Heart left ventricle (tissue), 16 donors: ENCODE results near the gene GTPBP8. TPM values are rescaled to one million over a fixed set of nuclear protein-coding genes. Genes with fewer than 3 reads are reported as not detected.

ENCODE experiments used
- ATAC-seq, 4 donors: fragments of 200-7000 bp; cut with Tn5 transposase; one replicate each; pipeline ENCODE4 v1.9.1; 2020 to 2022; ENCODE audit warnings: moderate library complexity in 4 of 4, mild to moderate bottlenecking in 3 of 4, moderate number of reproducible peaks in 1 of 4
- DNase-seq, 5 donors: peaks; one replicate each; pipeline ENCODE4 v3.0.0-alpha.2; 2020
- H3K27ac ChIP-seq, 12 donors: fragments of 200-600 bp; sonication (generic) in 4 of 12; one replicate each; pipeline versions ENCODE4 v1.5.0 to v1.8.0; 2016 to 2022; ENCODE audit warnings: mild to moderate bottlenecking in 2 of 12
- H3K27me3 ChIP-seq, 9 donors: fragments of 200-600 bp; sonication (generic) in 2 of 9; one replicate each; pipeline versions ENCODE4 v1.5.1 to v1.8.0; 2016 to 2022; ENCODE audit warnings: mild to moderate bottlenecking in 3 of 9
- H3K36me3 ChIP-seq, 9 donors: fragments of 200-600 bp; sonication (generic) in 2 of 9; one replicate each; pipeline versions ENCODE4 v1.5.0 to v1.8.0; 2018 to 2022; ENCODE audit warnings: mild to moderate bottlenecking in 2 of 9
- H3K4me1 ChIP-seq, 12 donors: fragments of 200-600 bp; sonication (generic) in 4 of 12; one replicate each; pipeline versions ENCODE4 v1.5.0 to v1.8.0; 2016 to 2022; ENCODE audit warnings: mild to moderate bottlenecking in 3 of 12
- H3K4me3 ChIP-seq, 12 donors: fragments of 200-600 bp; sonication (generic) in 4 of 12; one replicate each; pipeline versions ENCODE4 v1.5.0 to v1.8.0; 2017 to 2022; ENCODE audit warnings: mild to moderate bottlenecking in 9 of 12, moderate library complexity in 4 of 12
- H3K9me3 ChIP-seq, 12 donors: fragments of 200-600 bp; sonication (generic) in 4 of 12; one replicate each; pipeline versions ENCODE4 v1.5.0 to v1.8.0; 2016 to 2022; ENCODE audit warnings: mild to moderate bottlenecking in 1 of 12
- POLR2A ChIP-seq, 2 donors: fragments of 450-650 bp; IDR thresholded peaks; one replicate each; pipeline ENCODE4 v1.6.1; 2017; ENCODE audit warnings: antibody characterized with exemption in 2 of 2, mild to moderate bottlenecking in 2 of 2, moderate library complexity in 2 of 2
- WGBS, 4 donors: extraction: QIAGEN DNeasy Blood & Tissue Kit in 2 of 4; methylation state at CpG; one replicate each; pipeline versions ENCODE4 v1.1.5 to v1.1.7; 2013 to 2018; 5-methylcytosine and 5-hydroxymethylcytosine counted together
- intact Hi-C, 10 donors: fragments of 100-400 bp; cut with DNase I; formaldehyde crosslinking; loops; one replicate each; pipeline versions ENCODE4 v1.11.1 to v1.14.2; 2022
- polyA plus RNA-seq, 2 donors: library from polyadenylated mRNA; stranded (reverse); fragments of 200-250 nt; gene quantifications; one replicate each; pipeline ENCODE4 v1.2.3, GENCODE V29; 2013
- total RNA-seq, 9 donors: library from RNA; depleted of rRNA in 2 of 9; stranded (reverse); fragments of >200 nt in 2 of 9; fragmentation: NEBNext Ultra II Directional in 3 of 9; extraction: Animal tissue kit (Norgen Biotek cat#: 25700) in 3 of 9; gene quantifications; one replicate each; pipeline versions ENCODE4 v1.1.0 to v1.2.4, GENCODE V29; 2016 to 2023
- TF ChIP-seq, protein P1 (sequence below), 12 donors: fragments of 200-600 bp; sonication (generic) in 4 of 12; IDR thresholded peaks; one replicate each; pipeline versions ENCODE4 v1.5.0 to v1.8.0; 2018 to 2022; ENCODE audit warnings: antibody characterized with exemption in 12 of 12, mild to moderate bottlenecking in 5 of 12
- donor health status: ischemic (EF 13 %, LVEDD 7.1; RV severe dilation, severe dysfunction).
- donor health status: healthy with polysubstance abuse.
- donor health status: DM: no; HTN: yes; CAD: no.
- donor health status: DM: no; HTN: no; CAD: no.
- donor health status: ischemic (EF 25% LVEDD 6.9; RV normal size, moderate dysfunction).
- donor health status: ischemic (EF 25% LVEDD 5.7; RV mildly dilated, moderate dysfunction).
- donor health status: healthy.
- donor health status: DM: yes; HTN: yes; CAD: no.
- donor health status: ischemic (EF 35%, LVEDD 5.7; RV mildly dilated, moderate dysfunction).
- donor health status: nonischemic (EF 11% LVEDD 7.7; RV severe dilation, severe dysfunction).
- donor health status: DM: yes; HTN: yes; CAD: no.
- donor health status: PGD.
- donor health status: ischemic (EF 29% LVEDD 5.4; RV normal size, mild dysfunction).
- donor health status: nonischemic (EF 23%, LVEDD 6.1; RV moderate dilation, normal function).

The GTPBP8 gene
- total and polyA plus RNA-seq, 11 donors: 9.8 to 52.2 (median 24.3) TPM

DNA sequence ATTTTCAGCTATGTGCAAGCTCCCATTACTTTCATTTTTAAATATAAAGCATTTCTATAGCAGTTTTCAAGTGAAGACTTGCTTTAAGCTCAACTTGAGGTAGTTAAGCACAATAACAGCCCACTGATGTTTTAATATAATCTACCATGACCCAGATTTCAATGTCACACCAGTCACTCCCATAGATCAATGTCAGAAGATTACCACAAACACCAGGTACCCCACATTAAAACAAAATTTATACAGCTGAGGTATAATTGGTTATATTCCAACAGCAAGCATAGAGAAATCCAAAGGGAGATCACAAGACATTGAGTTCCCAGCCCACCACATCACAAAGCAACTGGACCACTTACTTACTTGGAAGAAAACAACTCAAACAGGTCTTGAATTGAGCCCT is 22.8 kb downstream of the GTPBP8 start:
- no peak overlapping the region for H3K4me3 ChIP-seq
- peaks cover 0 to 91% (median 86%) of the 10 kb centered on the region in 9 donors for H3K36me3 ChIP-seq
- DNase-seq: no peak
- H3K4me1 ChIP-seq: peaks cover 0 to 23% (median 10%) of the 10 kb centered on the region in 12 donors
- TF ChIP-seq, protein P1, sequence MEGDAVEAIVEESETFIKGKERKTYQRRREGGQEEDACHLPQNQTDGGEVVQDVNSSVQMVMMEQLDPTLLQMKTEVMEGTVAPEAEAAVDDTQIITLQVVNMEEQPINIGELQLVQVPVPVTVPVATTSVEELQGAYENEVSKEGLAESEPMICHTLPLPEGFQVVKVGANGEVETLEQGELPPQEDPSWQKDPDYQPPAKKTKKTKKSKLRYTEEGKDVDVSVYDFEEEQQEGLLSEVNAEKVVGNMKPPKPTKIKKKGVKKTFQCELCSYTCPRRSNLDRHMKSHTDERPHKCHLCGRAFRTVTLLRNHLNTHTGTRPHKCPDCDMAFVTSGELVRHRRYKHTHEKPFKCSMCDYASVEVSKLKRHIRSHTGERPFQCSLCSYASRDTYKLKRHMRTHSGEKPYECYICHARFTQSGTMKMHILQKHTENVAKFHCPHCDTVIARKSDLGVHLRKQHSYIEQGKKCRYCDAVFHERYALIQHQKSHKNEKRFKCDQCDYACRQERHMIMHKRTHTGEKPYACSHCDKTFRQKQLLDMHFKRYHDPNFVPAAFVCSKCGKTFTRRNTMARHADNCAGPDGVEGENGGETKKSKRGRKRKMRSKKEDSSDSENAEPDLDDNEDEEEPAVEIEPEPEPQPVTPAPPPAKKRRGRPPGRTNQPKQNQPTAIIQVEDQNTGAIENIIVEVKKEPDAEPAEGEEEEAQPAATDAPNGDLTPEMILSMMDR (IDR thresholded peaks at IDR 0.05): no peak
- TF ChIP-seq POLR2A (IDR thresholded peaks at IDR 0.05): no peak
- no peak for ATAC-seq
- intact Hi-C loops: loop anchor here in 2 of 10 donors (2.0 to 10.0 kb wide), 2 partner anchors 15 to 449 kb away; partner anchors contain the start of genes ATG3 (in 1 of the 2) and SLC35A5 (in 1 of the 2)
- no peaks in the 10 kb centered on the region for H3K27me3 ChIP-seq
- no peak overlapping the region for H3K27ac ChIP-seq
- H3K9me3 ChIP-seq: no peaks in the 10 kb centered on the region

DNA sequence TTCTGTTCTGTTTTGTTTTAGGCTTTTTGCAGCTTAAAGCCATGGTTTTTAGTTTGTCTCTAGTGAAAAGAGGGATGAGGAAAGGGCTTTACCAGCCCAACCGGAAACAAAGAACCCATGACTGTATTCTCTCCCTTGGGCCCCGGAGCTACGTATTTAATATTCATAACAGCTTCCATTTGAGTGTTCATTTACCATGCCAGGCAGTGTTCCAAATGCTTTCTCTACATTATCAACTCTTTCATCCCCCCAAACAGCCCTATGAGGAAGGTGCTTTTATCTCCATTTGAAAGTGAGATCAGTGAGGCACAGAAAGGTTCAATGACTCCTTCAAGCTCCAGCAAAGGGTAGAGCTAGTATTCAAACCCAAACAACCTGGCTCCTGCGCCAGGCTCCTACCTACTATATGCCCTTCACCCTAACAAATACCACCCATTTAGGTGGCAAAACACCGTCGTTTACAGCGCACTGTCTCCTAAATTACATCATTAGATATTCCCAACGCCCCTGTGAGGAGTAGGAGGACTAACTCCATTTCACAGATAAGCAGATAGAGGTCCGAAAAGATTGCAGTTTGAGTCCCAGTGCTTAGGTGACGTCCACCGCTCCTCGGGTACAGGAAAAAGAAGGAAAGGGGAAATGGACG is 27.9 kb downstream of the GTPBP8 start:
- ATAC-seq: no peak
- Histone ChIP-seq H3K27ac (peak overlapping the region; percentile 79 to 99 (median 96)), H3K4me3 (peak overlapping the region; percentile 40 to 98 (median 81)), H3K4me1 (peaks cover 0 to 38% (median 21%) of the 10 kb centered on the region in 12 donors), H3K9me3 (no peaks in the 10 kb centered on the region), H3K36me3 (peaks cover 0 to 40% (median 36%) of the 10 kb centered on the region in 9 donors), H3K27me3 (no peaks in the 10 kb centered on the region)
- DNase-seq: peak in 2 of 5 donors; percentile 9 to 22
- TF ChIP-seq, protein P1 (IDR thresholded peaks at IDR 0.05): no peak
- TF ChIP-seq POLR2A (IDR thresholded peaks at IDR 0.05): no peak
- intact Hi-C loops: loop anchor here in 2 of 10 donors (1.0 to 10.0 kb wide), 2 partner anchors 28 to 454 kb away; partner anchors contain the start of genes ATG3 (in 1 of the 2), GTPBP8 (in 1 of the 2) and SLC35A5 (in 1 of the 2)
- WGBS, 4 donors: 3 to 5% (median 4%) methylated on average over 13 of the region's 13 CpGs

DNA sequence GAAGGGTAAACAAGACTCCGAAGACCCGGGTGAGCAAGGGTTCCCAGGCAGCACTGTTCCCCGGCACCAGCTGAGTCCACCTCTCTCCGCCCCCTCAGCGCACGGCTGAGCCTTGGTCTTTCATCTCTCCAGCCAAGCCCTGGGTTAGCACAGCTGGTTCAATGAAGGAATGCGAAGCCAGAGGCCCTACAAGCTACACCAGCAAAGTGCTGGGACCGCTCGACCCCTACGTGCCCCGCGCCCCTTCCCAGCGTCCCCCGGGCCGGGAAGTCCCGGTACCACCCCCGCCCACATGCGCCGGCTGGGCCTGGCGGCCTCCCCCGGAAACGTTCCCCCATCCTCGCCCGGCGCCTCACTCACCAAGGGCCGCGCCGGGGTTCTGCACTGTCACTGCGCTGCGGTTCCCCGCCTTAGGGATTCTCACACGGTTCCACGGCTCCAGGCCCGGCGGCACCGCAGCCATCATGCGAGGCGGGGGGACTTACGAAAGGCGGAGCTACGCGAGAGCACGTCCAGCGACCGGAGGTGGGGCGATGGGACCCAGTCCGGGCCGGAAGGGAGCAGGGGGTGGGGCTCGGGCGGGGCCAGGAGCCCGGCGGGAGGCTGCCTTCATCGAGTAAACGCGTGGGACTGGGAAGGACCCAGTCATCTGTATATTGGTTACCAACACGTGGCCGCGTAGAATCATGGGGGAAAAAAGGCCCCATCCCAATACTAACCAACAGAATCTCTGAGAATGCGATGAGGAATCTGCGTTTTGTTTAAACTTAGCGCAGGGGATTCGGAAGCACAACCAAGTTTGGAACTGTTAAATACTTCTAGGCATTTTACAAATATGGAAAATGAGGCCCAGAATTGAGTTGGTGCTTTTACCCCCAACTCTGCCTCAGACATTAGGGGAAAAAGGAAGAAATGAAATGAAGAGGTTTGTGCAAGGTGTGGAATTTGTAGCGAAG is 28.7 kb downstream of the GTPBP8 start:
- TF ChIP-seq, protein P1 (IDR thresholded peaks at IDR 0.05): no peak
- TF ChIP-seq POLR2A (IDR thresholded peaks at IDR 0.05): peak in 1 of 2 donors; percentile 57
- intact Hi-C loops: loop anchor here in 2 of 10 donors (1.0 to 10.0 kb wide), 2 partner anchors 29 to 455 kb away; partner anchors contain the start of genes ATG3 (in 1 of the 2), GTPBP8 (in 1 of the 2) and SLC35A5 (in 1 of the 2)
- H3K9me3 ChIP-seq: no peaks in the 10 kb centered on the region
- ATAC-seq (peak; percentile 94 to 99 (median 98)), DNase-seq (peak; percentile 90 to 94 (median 92))
- H3K27ac ChIP-seq: peak overlapping the region; percentile 79 to 99 (median 96)
- WGBS, 4 donors: 3 to 5% (median 4%) methylated on average over 46 to 63 of the region's 63 CpGs
- H3K27me3 ChIP-seq: no peaks in the 10 kb centered on the region
- H3K36me3 ChIP-seq: peaks cover 0 to 32% (median 29%) of the 10 kb centered on the region in 9 donors
- H3K4me1 ChIP-seq: peaks cover 0 to 38% (median 19%) of the 10 kb centered on the region in 12 donors
- peak overlapping the region; percentile 40 to 98 (median 81) for H3K4me3 ChIP-seq
